IPS-20b (cell line): ENCODE measurements around the gene BABAM1.
A peak's percentile ranks its signal among the peaks of the same experiment; 100 is the strongest.

Experiments
- H3K27ac ChIP-seq: one replicate; pipeline ENCODE4 v1.5.1; 2013; ENCODE audit warnings: low read length
- H3K27me3 ChIP-seq: 2 replicates; pipeline ENCODE4 v1.6.1; 2013; ENCODE audit warnings: mild to moderate bottlenecking, low read length, inconsistent platforms; ENCODE audit not compliant: insufficient read depth
- H3K36me3 ChIP-seq: 2 replicates; pipeline ENCODE4 v1.6.1; 2013; ENCODE audit warnings: low read depth, mild to moderate bottlenecking, inconsistent platforms, low read length, moderate library complexity; ENCODE audit not compliant: insufficient read depth
- H3K4me1 ChIP-seq: 2 replicates; pipeline ENCODE4 v1.6.1; 2013; ENCODE audit warnings: mild to moderate bottlenecking, control low read depth, inconsistent platforms, low read length, moderate library complexity; ENCODE audit not compliant: insufficient read depth
- H3K4me3 ChIP-seq: 2 replicates; pipeline ENCODE4 v1.5.1; 2013; ENCODE audit warnings: mild to moderate bottlenecking, low read length, inconsistent platforms
- H3K9ac ChIP-seq: 2 replicates; pipeline ENCODE4 v1.6.1; 2013; ENCODE audit warnings: low read depth, mild to moderate bottlenecking, inconsistent platforms, low read length, moderate library complexity
- H3K9me3 ChIP-seq: 2 replicates; pipeline ENCODE4 v1.6.1; 2013; ENCODE audit warnings: mild to moderate bottlenecking, low read depth, low read length, inconsistent platforms; ENCODE audit not compliant: insufficient read depth

BABAM1 gene

DNA sequence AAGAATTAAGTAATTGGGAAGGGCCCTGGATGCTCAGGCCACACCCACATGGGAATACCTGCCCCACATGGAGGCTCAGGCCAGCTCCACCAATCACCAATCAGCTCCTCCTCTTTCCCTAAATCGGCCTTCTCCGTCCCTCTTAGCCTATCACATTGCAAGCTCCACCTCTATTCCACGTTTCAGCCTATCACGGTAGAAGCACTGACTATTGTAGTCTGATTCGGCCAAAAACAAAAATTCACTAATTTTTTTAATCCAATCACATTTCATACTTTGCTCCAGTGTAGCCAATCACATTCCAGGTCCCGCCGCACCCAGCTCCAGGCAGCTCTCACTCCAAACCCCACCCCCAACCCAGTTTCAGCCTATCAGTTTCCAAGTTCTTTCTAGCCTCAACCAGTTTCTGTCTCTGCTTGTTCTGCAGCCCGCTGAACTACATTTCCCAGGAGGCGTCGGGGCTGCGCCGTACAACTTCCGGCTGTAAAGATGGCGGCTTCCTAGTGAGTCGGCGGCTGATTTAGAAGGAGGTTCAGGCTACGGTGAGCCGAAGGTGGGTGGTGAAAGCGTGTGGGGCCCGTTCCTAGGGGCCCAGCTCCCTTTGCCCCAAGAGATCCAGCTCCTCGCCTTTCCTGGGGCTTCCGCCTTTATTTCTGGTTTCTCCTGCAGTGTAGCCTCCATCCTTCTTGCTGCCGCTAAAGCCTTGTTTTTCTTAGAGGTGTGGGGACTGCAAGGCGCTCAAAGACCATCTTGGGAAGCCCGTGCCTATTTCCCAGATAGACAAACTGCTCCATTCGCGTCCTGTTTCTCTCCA is at the start of gene BABAM1:
BABAM1 (plus strand) TSS at position 469 of the 814 bp plus-strand sequence. CDS start 1,364 bp downstream, outside the sequence.
- H3K9ac ChIP-seq: peak within 1 kb of the TSS; percentile 97
- peaks cover 24% of the 10 kb centered on the region for H3K36me3 ChIP-seq
- H3K4me1 ChIP-seq: peaks cover 4% of the 10 kb centered on the region; the same call in 1 of the 2 replicates
- no peaks in the 10 kb centered on the region for H3K9me3 ChIP-seq
- peak within 1 kb of the TSS; percentile 99 for H3K4me3 ChIP-seq
- no peaks in the 10 kb centered on the region for H3K27me3 ChIP-seq
- peak within 1 kb of the TSS; percentile 45 for H3K27ac ChIP-seq

DNA sequence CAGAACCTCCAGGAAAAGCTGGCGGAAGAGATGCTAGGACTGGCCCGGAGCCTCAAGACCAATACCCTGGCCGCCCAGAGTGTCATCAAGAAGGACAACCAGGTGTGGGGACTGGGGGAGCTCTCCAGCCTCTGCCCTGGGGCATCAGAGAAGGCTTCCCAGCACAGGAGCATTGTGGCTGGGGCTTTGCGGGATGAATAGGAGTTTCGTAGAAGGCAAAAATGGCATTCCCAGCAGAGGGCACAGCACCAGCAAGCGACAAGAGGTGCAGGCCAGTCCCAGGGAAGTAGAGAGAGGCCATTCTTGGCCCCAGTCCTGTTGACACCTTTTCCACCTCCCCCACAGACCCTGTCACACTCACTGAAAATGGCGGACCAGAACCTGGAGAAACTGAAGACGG is 48.0 kb upstream of the BABAM1 start:
- Histone ChIP-seq H3K9ac (no peak overlapping the region), H3K36me3 (peaks cover 19% of the 10 kb centered on the region), H3K4me3 (no peak overlapping the region), H3K27me3 (no peaks in the 10 kb centered on the region), H3K4me1 (peaks cover 5% of the 10 kb centered on the region), H3K9me3 (no peaks in the 10 kb centered on the region), H3K27ac (no peak overlapping the region)

DNA sequence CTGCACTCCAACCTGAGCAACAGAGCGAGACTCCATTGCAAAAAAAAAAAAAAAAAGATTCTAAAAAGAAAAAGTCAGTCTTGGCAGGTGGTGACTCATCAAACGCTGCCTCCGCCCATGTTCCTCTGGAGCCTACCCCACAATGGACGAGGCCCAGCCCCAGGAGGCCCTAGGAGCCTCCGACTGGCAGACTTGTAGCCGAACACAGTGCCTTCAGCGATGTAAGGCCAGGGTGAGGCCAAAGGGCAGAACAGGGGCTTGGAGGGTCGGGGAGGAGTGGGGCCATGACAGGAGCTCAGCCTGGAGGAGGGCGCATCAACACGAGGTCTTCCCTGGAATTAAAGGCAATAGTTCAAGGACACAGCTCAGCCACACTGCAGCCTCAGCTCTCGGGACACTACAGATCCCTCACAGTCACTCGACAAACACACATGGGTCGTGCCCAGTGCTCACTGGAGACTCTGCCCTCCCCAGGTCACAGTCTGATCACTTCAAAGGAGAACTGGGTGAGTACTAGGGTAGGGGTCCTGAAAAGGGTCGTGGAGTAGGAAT is 47.0 kb upstream of the BABAM1 start:
- no peaks in the 10 kb centered on the region for H3K9me3 ChIP-seq
- H3K27me3 ChIP-seq: no peaks in the 10 kb centered on the region
- H3K4me3 ChIP-seq: no peak overlapping the region
- no peak overlapping the region for H3K27ac ChIP-seq
- peaks cover 19% of the 10 kb centered on the region for H3K36me3 ChIP-seq
- H3K4me1 ChIP-seq: no peaks in the 10 kb centered on the region
- no peak overlapping the region for H3K9ac ChIP-seq

DNA sequence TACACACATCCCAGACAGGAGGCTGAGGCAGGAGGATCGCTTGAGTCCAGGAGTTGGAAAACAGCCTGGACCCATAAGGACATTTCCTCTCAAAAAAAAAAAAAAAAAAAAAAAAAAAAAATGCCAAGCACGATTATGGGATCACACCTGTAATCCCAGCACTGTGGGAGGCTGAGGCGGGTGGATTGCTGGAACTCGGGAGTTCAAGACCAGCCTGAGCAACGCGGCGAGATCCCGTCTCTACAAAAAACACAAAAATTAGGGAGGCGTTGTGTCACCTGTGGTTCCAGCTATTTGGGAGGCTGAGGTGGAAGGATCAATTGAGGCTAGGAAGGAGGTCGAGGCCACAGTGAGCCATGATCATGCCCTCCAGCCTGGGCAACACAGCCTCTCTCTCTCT is 42.2 kb upstream of the BABAM1 start:
- H3K9me3 ChIP-seq: no peaks in the 10 kb centered on the region
- peaks cover 5% of the 10 kb centered on the region; the same call in 1 of the 2 replicates for H3K36me3 ChIP-seq
- H3K4me1 ChIP-seq: no peaks in the 10 kb centered on the region
- no peak overlapping the region for H3K27ac ChIP-seq
- H3K27me3 ChIP-seq: no peaks in the 10 kb centered on the region
- H3K4me3 ChIP-seq: no peak overlapping the region
- H3K9ac ChIP-seq: no peak overlapping the region

DNA sequence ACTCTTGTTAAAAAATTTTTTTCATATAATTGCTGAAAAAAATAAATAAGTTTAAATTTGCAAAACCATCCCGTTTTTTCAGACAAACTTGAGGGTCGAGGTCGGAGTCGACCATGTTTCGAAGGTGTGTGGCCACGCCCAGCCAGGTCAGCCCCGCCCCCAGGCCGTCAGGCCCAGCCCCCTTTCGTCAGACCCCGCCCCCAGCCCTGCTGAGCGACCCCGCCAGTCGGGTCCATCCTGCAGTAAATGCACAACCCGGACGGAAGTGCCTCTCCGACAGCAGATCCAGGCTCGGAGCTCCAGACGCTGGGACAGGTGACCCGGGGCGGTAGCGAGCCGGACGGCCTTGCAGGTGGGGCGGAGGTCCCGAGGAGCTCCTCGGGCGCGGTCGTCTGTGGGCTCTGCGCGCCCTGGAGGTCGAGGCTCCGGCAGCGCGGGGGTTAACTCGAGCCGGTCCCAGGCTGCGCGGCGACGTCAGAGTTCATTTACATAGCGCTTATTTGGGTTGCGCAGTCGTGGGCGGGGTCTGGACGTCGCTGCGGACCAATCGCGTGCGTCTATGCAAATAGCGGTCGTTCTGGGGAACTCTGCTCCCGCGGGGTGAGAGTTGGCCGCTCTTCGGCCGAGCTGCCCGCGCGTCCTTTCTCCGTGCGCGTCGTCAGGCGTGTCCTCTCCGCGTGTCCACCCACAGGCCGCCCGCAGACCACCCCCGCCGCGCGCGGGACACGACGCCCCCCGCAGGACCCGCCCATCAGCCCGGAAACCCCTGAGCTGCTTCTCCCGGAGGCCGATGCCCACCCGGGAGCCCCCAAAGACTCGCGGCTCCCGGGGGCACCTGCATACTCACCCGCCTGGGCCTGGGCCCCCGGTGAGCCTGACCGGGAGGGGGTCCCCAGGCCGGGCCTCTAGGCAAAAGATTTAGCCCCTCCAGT is 41.0 kb upstream of the BABAM1 start, which contains the start of gene OCEL1:
OCEL1 (plus strand) TSS at position 225 of the 932 bp plus-strand sequence; CDS start at position 247, 22 bp downstream.
- Histone ChIP-seq H3K36me3 (peaks cover 15% of the 10 kb centered on the region), H3K9me3 (no peaks in the 10 kb centered on the region), H3K4me1 (no peaks in the 10 kb centered on the region), H3K27ac (no peak within 1 kb of the TSS), H3K4me3 (peak within 1 kb of the TSS; percentile 71), H3K9ac (peak within 1 kb of the TSS; percentile 71; the same call in 1 of the 2 replicates), H3K27me3 (no peaks in the 10 kb centered on the region)

DNA sequence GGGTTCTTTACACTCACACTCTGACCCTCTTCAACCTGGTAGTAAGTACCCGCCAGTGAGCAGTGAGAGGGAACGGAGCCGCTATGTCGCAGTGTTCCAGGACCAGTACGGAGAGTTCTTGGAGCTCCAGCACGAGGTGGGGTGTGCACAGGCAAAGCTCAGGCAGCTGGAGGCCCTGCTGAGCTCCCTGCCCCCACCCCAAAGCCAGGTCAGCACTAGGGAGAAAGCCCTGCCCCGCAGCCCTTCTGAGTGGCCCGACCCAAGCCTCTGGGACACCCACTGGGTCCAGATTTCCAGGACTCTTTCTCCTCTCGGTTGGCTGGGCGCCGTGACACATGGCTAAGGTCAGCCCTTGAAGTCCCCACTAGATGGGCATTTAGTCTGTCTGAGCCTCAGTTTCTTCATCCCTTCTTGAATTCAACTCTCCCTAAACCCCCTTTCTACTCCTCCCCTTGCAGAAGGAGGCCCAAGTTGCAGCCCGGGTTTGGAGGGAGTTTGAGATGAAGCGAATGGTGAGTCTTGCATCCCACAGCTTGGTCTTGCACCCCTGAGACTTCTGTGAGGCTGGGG is 39.4 kb upstream of the BABAM1 start:
- no peaks in the 10 kb centered on the region for H3K27me3 ChIP-seq
- H3K9ac ChIP-seq: no peak overlapping the region
- H3K4me3 ChIP-seq: no peak overlapping the region
- no peak overlapping the region for H3K27ac ChIP-seq
- H3K36me3 ChIP-seq: peaks cover 31% of the 10 kb centered on the region
- no peaks in the 10 kb centered on the region for H3K9me3 ChIP-seq
- no peaks in the 10 kb centered on the region for H3K4me1 ChIP-seq

DNA sequence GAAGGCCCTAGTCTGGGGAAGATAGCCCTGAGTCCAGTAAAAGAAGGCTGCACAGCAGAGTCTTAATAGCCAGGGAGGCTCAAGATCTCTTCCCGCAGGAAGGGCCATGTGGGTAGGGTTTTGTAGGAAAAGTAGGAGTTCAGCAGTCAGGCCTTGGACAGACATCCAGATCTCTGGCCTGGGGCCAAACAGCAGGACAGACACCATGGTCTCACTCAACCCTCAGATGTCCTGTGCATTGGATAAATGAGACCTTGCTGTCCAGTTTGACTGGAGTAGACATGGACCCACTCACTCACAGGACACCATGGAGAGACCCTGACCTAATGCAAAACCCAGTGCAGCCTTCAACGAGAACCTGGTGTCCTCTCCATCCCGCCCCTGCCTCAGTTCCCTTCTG is 37.4 kb upstream of the BABAM1 start:
- H3K4me1 ChIP-seq: peaks cover 5% of the 10 kb centered on the region; the same call in 1 of the 2 replicates
- peaks cover 45% of the 10 kb centered on the region for H3K36me3 ChIP-seq
- no peak overlapping the region for H3K9ac ChIP-seq
- no peak overlapping the region for H3K4me3 ChIP-seq
- no peak overlapping the region for H3K27ac ChIP-seq
- no peaks in the 10 kb centered on the region for H3K27me3 ChIP-seq
- H3K9me3 ChIP-seq: no peaks in the 10 kb centered on the region

DNA sequence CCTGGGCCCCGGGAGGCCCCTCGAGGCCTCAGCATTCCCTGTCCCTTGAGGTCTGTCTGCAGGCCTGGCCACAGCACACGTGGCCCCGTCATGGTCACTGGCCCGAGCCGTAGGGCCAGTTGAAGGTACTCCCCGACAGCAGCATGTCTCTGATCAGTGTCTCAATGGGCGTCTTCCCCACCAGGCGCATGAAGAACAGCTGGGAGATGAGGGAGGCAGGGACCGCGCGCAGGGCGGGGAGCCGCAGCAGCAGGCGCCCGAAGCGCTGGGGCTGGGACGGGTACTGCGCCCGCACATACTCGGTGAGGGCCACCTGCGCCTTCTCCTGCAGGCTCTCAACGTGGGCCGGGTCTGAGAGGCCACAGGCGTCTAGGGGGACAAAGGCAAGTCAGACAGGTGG is 35.0 kb upstream of the BABAM1 start:
- Histone ChIP-seq H3K4me1 (peaks cover 10% of the 10 kb centered on the region; the same call in 1 of the 2 replicates), H3K27ac (no peak overlapping the region), H3K9me3 (no peaks in the 10 kb centered on the region), H3K4me3 (no peak overlapping the region), H3K27me3 (no peaks in the 10 kb centered on the region), H3K36me3 (peaks cover 51% of the 10 kb centered on the region), H3K9ac (no peak overlapping the region)

DNA sequence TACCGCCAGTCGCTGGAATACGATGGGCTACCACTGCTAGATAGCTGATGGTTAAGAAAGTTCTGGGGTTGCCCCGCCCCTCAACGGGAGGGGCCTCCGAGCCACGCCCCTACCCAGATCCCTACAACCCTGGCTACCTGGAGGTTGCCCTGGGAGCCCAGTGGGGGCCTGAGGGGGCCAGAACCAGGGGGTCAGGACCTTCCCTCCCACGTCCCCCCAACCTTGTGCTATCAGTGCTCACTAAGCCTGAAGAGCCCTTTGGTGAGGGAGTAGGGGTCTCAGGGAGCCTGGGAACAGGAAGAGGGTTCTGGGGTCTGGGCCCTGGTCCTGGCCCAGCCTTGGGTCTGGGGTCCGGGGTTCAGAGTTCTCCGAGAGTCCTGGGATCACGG is 32.3 kb upstream of the BABAM1 start:
- H3K27ac ChIP-seq: peak overlapping the region; percentile 71
- peak overlapping the region; percentile 85 for H3K4me3 ChIP-seq
- peaks cover 10% of the 10 kb centered on the region; the same call in 1 of the 2 replicates for H3K4me1 ChIP-seq
- peak overlapping the region; percentile 90; the same call in 1 of the 2 replicates for H3K9ac ChIP-seq
- H3K27me3 ChIP-seq: no peaks in the 10 kb centered on the region
- no peaks in the 10 kb centered on the region for H3K9me3 ChIP-seq
- H3K36me3 ChIP-seq: peaks cover 61% of the 10 kb centered on the region

DNA sequence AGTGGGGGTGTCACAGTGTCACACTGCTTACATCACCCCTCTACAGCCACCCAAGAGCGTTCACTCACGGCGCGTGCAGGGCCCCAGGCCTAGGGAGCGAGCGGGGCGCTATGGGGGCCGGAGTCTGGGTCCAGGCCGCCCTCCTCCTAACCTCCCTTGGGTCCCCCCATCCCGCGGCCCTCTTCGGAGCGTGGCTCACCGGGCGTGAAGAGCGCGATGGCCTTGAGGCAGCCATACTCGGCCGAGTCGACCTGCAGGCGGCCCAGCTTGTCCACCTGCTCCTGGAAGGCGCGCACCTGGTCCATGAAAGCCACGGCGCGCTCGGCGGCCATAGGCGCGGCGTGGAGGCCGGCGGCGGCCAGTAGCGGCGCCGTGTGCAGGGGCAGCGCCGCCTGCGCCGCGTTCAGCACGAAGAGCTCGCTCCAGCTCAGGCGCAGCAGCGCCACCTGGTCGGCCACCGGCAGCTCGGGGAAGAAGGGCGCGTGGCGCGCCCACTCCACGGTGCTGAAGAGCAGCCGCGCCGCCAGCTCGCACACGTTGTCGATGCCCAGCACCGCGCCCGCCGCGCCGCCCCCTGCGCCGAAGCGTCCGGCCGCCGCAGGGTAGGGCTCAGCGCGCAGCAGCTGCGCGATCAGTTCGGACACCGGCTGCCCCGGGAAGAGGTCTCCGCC is 31.8 kb upstream of the BABAM1 start:
- no peaks in the 10 kb centered on the region for H3K9me3 ChIP-seq
- peak overlapping the region; percentile 85 for H3K4me3 ChIP-seq
- peak overlapping the region; percentile 90; the same call in 1 of the 2 replicates for H3K9ac ChIP-seq
- H3K27ac ChIP-seq: peak overlapping the region; percentile 71
- H3K36me3 ChIP-seq: peaks cover 62% of the 10 kb centered on the region
- H3K27me3 ChIP-seq: no peaks in the 10 kb centered on the region
- H3K4me1 ChIP-seq: peaks cover 10% of the 10 kb centered on the region; the same call in 1 of the 2 replicates
